ENCODE measurements around the gene CCDC179. TPM values are rescaled to one million over a fixed set of nuclear protein-coding genes. Genes with fewer than 3 reads are reported as not detected.

CCDC179 gene
- total and polyA plus RNA-seq, 10 donors = not detected

DNA sequence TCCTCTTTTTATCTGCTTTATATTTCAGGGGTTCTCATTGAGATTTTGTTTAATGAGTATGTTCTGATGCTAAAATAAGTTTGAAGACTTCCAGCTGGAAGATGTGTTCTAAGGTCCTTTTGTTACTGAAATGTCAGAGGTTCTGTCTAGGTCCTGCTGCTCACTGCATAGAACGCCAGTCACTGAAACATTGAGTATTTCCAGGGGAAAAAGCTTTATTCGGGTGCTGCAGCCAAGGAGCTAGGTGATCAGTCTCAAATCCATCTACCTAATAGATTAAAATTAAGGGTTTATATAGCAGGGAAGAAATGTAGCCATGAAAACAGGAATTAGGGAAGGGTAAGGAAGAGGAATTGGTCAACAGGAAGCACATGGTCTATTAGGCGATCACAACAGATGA lies 50.4 kb downstream of the CCDC179 start:
- TF ChIP-seq CTCF (IDR thresholded peaks at IDR 0.05 in 8 of 11, conservative IDR thresholded peaks at IDR 0.05 in 3 of 11) = no peak
- no peak for TF ChIP-seq POLR2AphosphoS5 (IDR thresholded peaks at IDR 0.05)
- TF ChIP-seq POLR2A (IDR thresholded peaks at IDR 0.05) = no peak
- Histone ChIP-seq H3K36me3 (no peaks in the 10 kb centered on the region), H3K4me1 (peaks cover 8 to 21% (median 17%) of the 10 kb centered on the region in 6 donors), H3K27me3 (replicated peaks in 1 of 7) (no peaks in the 10 kb centered on the region), H3K4me3 (no peak overlapping the region), H3K27ac (no peak overlapping the region), H3K9me3 (peaks cover 0 to 9% (median 0%) of the 10 kb centered on the region in 8 donors)
- WGBS, 5 donors = 64 to 94% (median 86%) methylated on average over 3 of the region's 3 CpGs
- DNase-seq = no peak
- intact Hi-C loops (cut with DNase I; ENCODE audit: low total_unique reads) = no loop called here

- TF ChIP-seq CTCF (IDR thresholded peaks at IDR 0.05 in 8 of 11, conservative IDR thresholded peaks at IDR 0.05 in 3 of 11) (no peak), POLR2AphosphoS5 (IDR thresholded peaks at IDR 0.05) (no peak), POLR2A (IDR thresholded peaks at IDR 0.05) (no peak)
- intact Hi-C loops (cut with DNase I; ENCODE audit: low total_unique reads) = no loop called here
- Histone ChIP-seq H3K9me3 (peaks cover 0 to 9% (median 0%) of the 10 kb centered on the region in 8 donors), H3K4me1 (peaks cover 8 to 21% (median 17%) of the 10 kb centered on the region in 6 donors), H3K27me3 (replicated peaks in 1 of 7) (no peaks in the 10 kb centered on the region), H3K4me3 (no peak overlapping the region), H3K27ac (peak overlapping the region in 6 of 8 donors; percentile 10 to 65 (median 31)), H3K36me3 (no peaks in the 10 kb centered on the region)
- DNase-seq = no peak
- 78 to 91% (median 88%) methylated on average over 3 of the region's 3 CpGs for WGBS, 5 donors
Measured at GRCh38 chr11:22808571-22809197, 51.6 kb downstream of the CCDC179 start.

DNA sequence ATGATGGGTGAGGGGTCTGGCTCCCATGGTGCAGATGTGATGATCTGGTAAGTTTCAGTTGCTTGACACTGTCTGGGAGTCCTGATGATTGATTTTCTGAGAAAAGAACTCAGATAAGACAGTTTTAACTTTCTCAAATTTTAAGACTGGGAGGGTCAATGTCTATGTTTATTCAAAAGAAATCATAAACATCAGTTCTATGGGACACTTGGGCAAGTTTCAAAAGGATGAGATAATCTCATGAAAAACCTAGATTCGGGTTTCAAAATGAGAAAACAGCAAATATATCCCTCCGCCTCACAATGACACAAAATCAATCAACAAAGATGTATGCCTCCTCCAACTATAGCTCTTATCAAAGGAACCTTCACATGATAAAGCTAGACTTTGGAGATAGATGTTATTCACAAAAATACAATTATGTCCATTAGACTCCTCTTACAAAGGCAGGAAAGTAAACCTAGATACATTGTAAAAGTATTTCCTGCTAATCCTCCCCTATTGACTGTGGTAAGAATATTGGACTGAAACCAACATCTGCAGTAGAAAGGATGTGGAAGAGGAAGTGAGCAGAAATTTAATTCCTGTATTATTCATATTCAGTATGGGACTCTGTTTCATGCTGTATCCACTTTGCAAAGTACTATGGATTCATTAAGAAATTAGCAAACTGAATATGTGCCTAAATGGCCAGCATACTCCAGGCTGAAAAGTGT lies 52.3 kb downstream of the CCDC179 start:
- 52 to 75% (median 58%) methylated on average over 2 of the region's 2 CpGs for WGBS, 5 donors
- H3K27me3 ChIP-seq (replicated peaks in 1 of 7) = no peaks in the 10 kb centered on the region
- peak overlapping the region in 6 of 8 donors; percentile 10 to 65 (median 38) for H3K27ac ChIP-seq
- H3K36me3 ChIP-seq = no peaks in the 10 kb centered on the region
- peaks cover 8 to 21% (median 17%) of the 10 kb centered on the region in 6 donors for H3K4me1 ChIP-seq
- H3K4me3 ChIP-seq = no peak overlapping the region
- no peak for TF ChIP-seq POLR2A (IDR thresholded peaks at IDR 0.05)
- no peak for TF ChIP-seq CTCF (IDR thresholded peaks at IDR 0.05 in 8 of 11, conservative IDR thresholded peaks at IDR 0.05 in 3 of 11)
- no peak for TF ChIP-seq POLR2AphosphoS5 (IDR thresholded peaks at IDR 0.05)
- intact Hi-C loops (cut with DNase I; ENCODE audit: low total_unique reads) = no loop called here
- peaks cover 0 to 9% (median 0%) of the 10 kb centered on the region in 8 donors for H3K9me3 ChIP-seq
- no peak for DNase-seq

- TF ChIP-seq CTCF (IDR thresholded peaks at IDR 0.05 in 8 of 11, conservative IDR thresholded peaks at IDR 0.05 in 3 of 11) = no peak
- no peak for TF ChIP-seq POLR2AphosphoS5 (IDR thresholded peaks at IDR 0.05)
- no peak for TF ChIP-seq POLR2A (IDR thresholded peaks at IDR 0.05)
- Histone ChIP-seq H3K36me3 (no peaks in the 10 kb centered on the region), H3K9me3 (peaks cover 0 to 9% (median 0%) of the 10 kb centered on the region in 8 donors), H3K27ac (peak overlapping the region in 1 of 8 donors; percentile 65), H3K4me3 (no peak overlapping the region), H3K4me1 (peaks cover 8 to 21% (median 17%) of the 10 kb centered on the region in 6 donors), H3K27me3 (replicated peaks in 1 of 7) (no peaks in the 10 kb centered on the region)
- intact Hi-C loops (cut with DNase I; ENCODE audit: low total_unique reads) = no loop called here
- no peak for DNase-seq
- WGBS, 5 donors = 60 to 87% (median 80%) methylated on average over 2 of the region's 2 CpGs
Measured at GRCh38 chr11:22807391-22807790, 52.9 kb downstream of the CCDC179 start.
